Natural killer cell treated with Interleukin-12 subunit alpha and Interleukin-12 subunit beta and Interleukin-15 and Interleukin-18, amount 100 ng/mL, for 72 hours (primary cell): Measurements from ENCODE around the gene SLC8A1. TPM values are rescaled to one million over a fixed set of nuclear protein-coding genes. Genes with fewer than 3 reads are reported as not detected.

Source experiments
- ATAC-seq, 2 donors: fragments of 150-1000 bp; cut with Tn5 transposase in 1 of 2; sonication (Bioruptor Pico), chemical (Tn5 transposase) in 1 of 2; 2 replicates each; pipeline ENCODE4 v1.10.0; 2021
- DNase-seq: peaks from one replicate; pipeline ENCODE4 v3.0.0; 2022; ENCODE audit warnings: low spot score
- H3K27ac Mint-ChIP-seq, 2 donors: 1 replicate in 1 of 2; 2 replicates in 1 of 2; pipeline ENCODE4 v1.8.0; 2022; ENCODE audit warnings: mixed read lengths in 2 of 2, mild to moderate bottlenecking in 1 of 2, moderate library complexity in 1 of 2
- H3K27me3 Mint-ChIP-seq, 2 donors: 1 replicate in 1 of 2; 2 replicates in 1 of 2; pipeline ENCODE4 v1.8.0; 2022; ENCODE audit warnings: mixed read lengths in 2 of 2
- H3K36me3 Mint-ChIP-seq: one replicate; pipeline ENCODE4 v1.8.0; 2022; ENCODE audit warnings: mixed read lengths
- H3K4me1 Mint-ChIP-seq, 2 donors: 1 replicate in 1 of 2; 2 replicates in 1 of 2; pipeline ENCODE4 v1.8.0; 2022; ENCODE audit warnings: low read depth in 2 of 2, mixed read lengths in 2 of 2, mild to moderate bottlenecking in 1 of 2
- H3K4me3 Mint-ChIP-seq: one replicate; pipeline ENCODE4 v1.8.0; 2022; ENCODE audit warnings: mixed read lengths
- H3K9me3 Mint-ChIP-seq: 2 replicates; pipeline ENCODE4 v1.8.0; 2022; ENCODE audit warnings: mixed read lengths
- total RNA-seq, 2 donors: library from RNA; stranded (reverse); gene quantifications; one replicate each; pipeline ENCODE4 v1.2.3, GENCODE V29; 2022

Gene SLC8A1
- total RNA-seq, 2 donors from 2014 or later: not detected

DNA sequence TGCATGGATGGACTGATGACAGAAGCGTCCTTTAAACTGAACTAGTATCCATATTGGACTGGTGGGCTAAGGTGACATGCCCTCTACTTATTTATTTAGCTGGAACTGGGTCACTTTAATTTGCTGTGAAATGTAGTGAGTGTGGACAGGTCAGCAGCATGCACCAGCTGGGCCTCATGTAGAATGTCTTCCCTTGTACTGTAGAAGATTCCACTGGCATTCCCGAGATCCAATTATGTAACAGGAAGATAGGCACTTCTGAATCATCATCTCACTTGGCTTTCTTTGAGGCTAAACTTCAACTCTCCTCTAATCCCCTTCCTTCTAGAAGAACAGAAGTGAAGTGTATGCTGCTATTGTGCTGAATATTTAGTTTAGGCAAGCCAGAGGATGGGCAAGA is 296.2 kb downstream of the SLC8A1 start:
- Mint-ChIP-seq H3K4me3 (no peak overlapping the region), H3K27ac (no peak overlapping the region), H3K36me3 (no peaks in the 10 kb centered on the region), H3K4me1 (no peaks in the 10 kb centered on the region), H3K27me3 (no peaks in the 10 kb centered on the region), H3K9me3 (peaks cover 3% of the 10 kb centered on the region)
- no peak for ATAC-seq
- no peak for DNase-seq

GRCh38 chr2:40150266-40150665 is 301.6 kb downstream of the SLC8A1 start:
- Mint-ChIP-seq H3K36me3 (no peaks in the 10 kb centered on the region), H3K4me1 (no peaks in the 10 kb centered on the region), H3K9me3 (peaks cover 8% of the 10 kb centered on the region), H3K27ac (no peak overlapping the region), H3K27me3 (no peaks in the 10 kb centered on the region), H3K4me3 (no peak overlapping the region)
- ATAC-seq (no peak), DNase-seq (no peak)

GRCh38 chr2:40148334-40148733 is 303.6 kb downstream of the SLC8A1 start:
- no peak overlapping the region for H3K27ac Mint-ChIP-seq
- no peak for ATAC-seq
- no peaks in the 10 kb centered on the region for H3K27me3 Mint-ChIP-seq
- DNase-seq: no peak
- H3K9me3 Mint-ChIP-seq: peaks cover 5% of the 10 kb centered on the region
- H3K36me3 Mint-ChIP-seq: no peaks in the 10 kb centered on the region
- no peaks in the 10 kb centered on the region for H3K4me1 Mint-ChIP-seq
- no peak overlapping the region for H3K4me3 Mint-ChIP-seq

- H3K4me1 Mint-ChIP-seq: no peaks in the 10 kb centered on the region
- H3K27ac Mint-ChIP-seq: no peak overlapping the region
- ATAC-seq: no peak
Measured at GRCh38 chr2:40147360-40147759, 304.5 kb downstream of the SLC8A1 start.

DNA sequence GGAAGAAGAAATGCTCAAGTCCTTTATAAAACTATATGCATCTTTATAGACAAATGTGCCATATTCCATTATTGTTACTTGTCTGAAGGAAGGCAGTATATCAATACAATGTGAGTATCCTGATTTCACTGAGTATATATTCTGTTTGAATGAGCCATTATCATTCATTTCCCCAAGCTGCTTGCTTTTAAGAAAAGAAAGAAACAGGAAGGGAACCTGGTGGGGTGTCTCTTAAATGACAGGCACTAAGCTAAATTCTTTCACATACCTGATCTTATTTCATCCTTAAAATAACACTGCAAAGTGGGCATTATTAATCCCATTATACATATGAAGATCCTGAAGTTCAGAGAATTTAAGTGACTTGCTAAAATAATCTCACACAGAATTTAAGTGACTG is 307.9 kb downstream of the SLC8A1 start:
- Mint-ChIP-seq H3K9me3 (peaks cover 8% of the 10 kb centered on the region), H3K4me3 (no peak overlapping the region), H3K27me3 (no peaks in the 10 kb centered on the region), H3K27ac (no peak overlapping the region), H3K36me3 (no peaks in the 10 kb centered on the region), H3K4me1 (no peaks in the 10 kb centered on the region)
- DNase-seq (no peak), ATAC-seq (no peak)

More at GRCh38 chr2:40147360-40147759, 304.5 kb downstream of the SLC8A1 start:
- peaks cover 5% of the 10 kb centered on the region for H3K9me3 Mint-ChIP-seq
- H3K36me3 Mint-ChIP-seq: no peaks in the 10 kb centered on the region
- no peaks in the 10 kb centered on the region for H3K27me3 Mint-ChIP-seq
- H3K4me3 Mint-ChIP-seq: no peak overlapping the region
- no peak for DNase-seq

GRCh38 chr2:40138314-40138713 is 313.6 kb downstream of the SLC8A1 start:
- Mint-ChIP-seq H3K4me3 (no peak overlapping the region), H3K9me3 (peaks cover 7% of the 10 kb centered on the region), H3K27ac (no peak overlapping the region), H3K4me1 (no peaks in the 10 kb centered on the region), H3K36me3 (no peaks in the 10 kb centered on the region), H3K27me3 (no peaks in the 10 kb centered on the region)
- DNase-seq (no peak), ATAC-seq (no peak)

- ATAC-seq (no peak), DNase-seq (no peak)
- Mint-ChIP-seq H3K4me1 (no peaks in the 10 kb centered on the region), H3K9me3 (peaks cover 4% of the 10 kb centered on the region), H3K4me3 (no peak overlapping the region), H3K27ac (no peak overlapping the region), H3K27me3 (no peaks in the 10 kb centered on the region), H3K36me3 (no peaks in the 10 kb centered on the region)
Measured at GRCh38 chr2:40131081-40131704, 320.7 kb downstream of the SLC8A1 start.

DNA sequence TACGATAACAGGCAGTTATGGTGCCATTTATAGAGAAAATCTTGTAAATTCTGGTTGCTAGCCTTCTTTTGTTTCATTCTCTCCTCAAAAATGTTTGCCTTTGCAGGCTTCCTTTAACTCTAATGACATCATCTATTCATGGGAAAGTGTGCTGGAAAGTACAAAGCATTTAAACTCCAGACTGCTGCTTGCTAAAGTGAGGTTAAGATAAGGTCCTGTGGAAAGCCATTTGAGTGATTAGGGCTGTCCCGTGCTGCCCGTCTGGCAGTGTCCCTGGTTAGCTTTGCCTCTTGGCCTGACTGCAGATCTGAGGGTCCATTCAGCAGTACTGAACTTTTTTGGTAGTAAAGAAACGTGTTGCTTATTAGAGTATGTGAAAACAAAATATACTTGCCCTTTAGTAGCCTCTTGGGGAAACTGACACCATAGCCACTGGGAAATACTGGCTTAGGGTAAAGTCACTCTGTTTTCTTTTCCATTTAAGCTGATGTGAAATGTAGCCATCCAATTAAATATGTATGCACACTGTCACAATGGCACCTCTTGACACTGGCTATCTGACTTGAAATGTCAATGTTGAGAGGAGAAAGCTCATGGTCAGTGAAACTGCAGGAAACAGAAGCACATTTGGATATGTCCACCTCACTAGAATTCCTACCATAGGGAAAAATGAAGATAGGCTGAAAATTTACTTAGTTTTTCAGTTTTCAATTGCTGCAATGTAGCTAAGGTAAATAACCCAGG is 321.5 kb downstream of the SLC8A1 start:
- DNase-seq (no peak), ATAC-seq (no peak)
- Mint-ChIP-seq H3K36me3 (no peaks in the 10 kb centered on the region), H3K27me3 (no peaks in the 10 kb centered on the region), H3K27ac (no peak overlapping the region), H3K4me3 (no peak overlapping the region), H3K4me1 (no peaks in the 10 kb centered on the region), H3K9me3 (no peaks in the 10 kb centered on the region)

DNA sequence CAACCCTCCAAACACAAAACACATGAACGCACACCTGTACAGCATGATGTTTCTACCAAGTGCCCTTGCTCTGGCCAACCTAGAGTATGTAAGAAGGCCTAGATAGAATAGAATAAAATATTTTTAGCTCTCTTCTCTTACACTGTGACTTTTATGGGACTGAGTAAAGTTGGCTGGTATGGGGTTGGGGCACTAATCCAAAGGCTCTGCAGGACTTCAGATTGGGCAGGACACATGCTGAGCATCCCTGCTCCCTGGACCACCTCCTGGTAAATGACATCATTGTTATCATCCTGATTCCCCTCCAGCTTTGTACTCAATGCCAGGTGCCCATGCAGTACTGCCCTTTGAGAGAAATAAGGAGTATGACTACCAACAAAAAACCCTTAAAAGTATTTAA is 322.2 kb downstream of the SLC8A1 start:
- H3K27me3 Mint-ChIP-seq: no peaks in the 10 kb centered on the region
- no peak overlapping the region for H3K27ac Mint-ChIP-seq
- H3K9me3 Mint-ChIP-seq: no peaks in the 10 kb centered on the region
- no peak for ATAC-seq
- no peaks in the 10 kb centered on the region for H3K4me1 Mint-ChIP-seq
- H3K4me3 Mint-ChIP-seq: no peak overlapping the region
- no peaks in the 10 kb centered on the region for H3K36me3 Mint-ChIP-seq
- no peak for DNase-seq

GRCh38 chr2:40128796-40129195 is 323.1 kb downstream of the SLC8A1 start:
- no peaks in the 10 kb centered on the region for H3K9me3 Mint-ChIP-seq
- no peak for ATAC-seq
- no peaks in the 10 kb centered on the region for H3K36me3 Mint-ChIP-seq
- H3K4me3 Mint-ChIP-seq: no peak overlapping the region
- H3K4me1 Mint-ChIP-seq: no peaks in the 10 kb centered on the region
- no peak overlapping the region for H3K27ac Mint-ChIP-seq
- DNase-seq: no peak
- H3K27me3 Mint-ChIP-seq: no peaks in the 10 kb centered on the region

- no peaks in the 10 kb centered on the region for H3K36me3 Mint-ChIP-seq
- ATAC-seq: no peak
- no peak overlapping the region for H3K27ac Mint-ChIP-seq
- no peaks in the 10 kb centered on the region for H3K4me1 Mint-ChIP-seq
- no peaks in the 10 kb centered on the region for H3K9me3 Mint-ChIP-seq
- no peak overlapping the region for H3K4me3 Mint-ChIP-seq
- DNase-seq: no peak
- no peaks in the 10 kb centered on the region for H3K27me3 Mint-ChIP-seq
Measured at GRCh38 chr2:40127890-40128557, 323.9 kb downstream of the SLC8A1 start.

DNA sequence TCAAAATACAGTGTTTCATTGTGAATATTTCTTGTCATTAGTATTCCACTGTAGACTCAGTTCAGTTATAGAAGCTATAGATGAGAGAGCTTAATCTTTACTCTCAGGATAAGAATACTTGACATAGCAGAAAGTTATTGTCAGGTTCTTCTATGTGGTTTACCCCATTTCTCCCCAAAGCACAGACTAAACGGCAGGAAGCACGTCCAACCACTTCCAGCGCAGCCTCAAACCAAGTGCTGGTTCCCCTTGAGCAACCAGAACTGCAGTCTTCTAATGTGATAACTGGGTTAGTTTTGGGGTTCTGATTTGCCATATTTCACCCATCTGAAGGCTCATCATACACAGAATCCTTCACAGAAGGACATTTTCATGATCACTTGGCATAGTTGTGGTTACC is 324.7 kb downstream of the SLC8A1 start:
- no peaks in the 10 kb centered on the region for H3K9me3 Mint-ChIP-seq
- no peak for ATAC-seq
- no peak overlapping the region for H3K27ac Mint-ChIP-seq
- H3K36me3 Mint-ChIP-seq: no peaks in the 10 kb centered on the region
- DNase-seq: no peak
- H3K4me3 Mint-ChIP-seq: no peak overlapping the region
- no peaks in the 10 kb centered on the region for H3K27me3 Mint-ChIP-seq
- no peaks in the 10 kb centered on the region for H3K4me1 Mint-ChIP-seq

DNA sequence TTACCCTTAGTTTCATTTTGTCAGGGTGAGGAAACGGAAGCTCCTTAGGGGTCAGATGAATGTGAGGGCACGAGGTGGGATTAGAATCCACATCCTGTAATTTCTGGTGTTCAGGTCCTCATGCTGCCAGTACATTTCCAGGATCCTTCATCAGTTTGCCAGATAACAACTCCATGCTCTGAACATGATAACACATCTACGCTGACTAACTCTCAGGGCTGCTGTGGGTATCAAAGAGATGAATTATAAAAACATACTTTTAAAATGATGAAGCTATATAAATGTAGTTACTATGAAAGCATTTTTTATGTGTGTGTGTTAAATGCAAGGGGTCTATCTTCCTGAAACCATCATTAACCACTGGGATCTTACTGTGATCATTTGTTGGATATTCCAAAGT is 325.9 kb downstream of the SLC8A1 start:
- Mint-ChIP-seq H3K36me3 (no peaks in the 10 kb centered on the region), H3K4me1 (no peaks in the 10 kb centered on the region), H3K27ac (no peak overlapping the region), H3K9me3 (no peaks in the 10 kb centered on the region), H3K4me3 (no peak overlapping the region), H3K27me3 (no peaks in the 10 kb centered on the region)
- ATAC-seq: no peak
- no peak for DNase-seq

- Mint-ChIP-seq H3K27me3 (no peaks in the 10 kb centered on the region), H3K4me1 (no peaks in the 10 kb centered on the region), H3K4me3 (no peak overlapping the region), H3K9me3 (no peaks in the 10 kb centered on the region), H3K27ac (no peak overlapping the region), H3K36me3 (no peaks in the 10 kb centered on the region)
- ATAC-seq (no peak), DNase-seq (no peak)
Measured at GRCh38 chr2:40123746-40124145, 328.1 kb downstream of the SLC8A1 start.
